HL-60 (cell line): ENCODE data around the gene SGCE.

ENCODE experiments used
- DNase-seq, 2 experiments: peaks; one replicate each; pipeline ENCODE4 v3.0.0-alpha.2; 2010 to 2020; ENCODE audit warnings: low read depth in 1 of 2, low spot score in 1 of 2
- H3K27ac ChIP-seq: fragments of 250-450 bp; sonication (Bioruptor Pico); replicated peaks from 2 replicates; pipeline ENCODE4 v1.5.1; 2020; ENCODE audit warnings: mild to moderate bottlenecking, moderate library complexity
- H3K27me3 ChIP-seq: fragments of 250-450 bp; sonication (Bioruptor Pico); 2 replicates; pipeline ENCODE4 v1.5.1; 2021; ENCODE audit warnings: mild to moderate bottlenecking, moderate library complexity; ENCODE audit not compliant: insufficient read depth, poor library complexity, severe bottlenecking
- H3K4me3 ChIP-seq: replicated peaks from 2 replicates; pipeline ENCODE4 v1.5.1; 2011; ENCODE audit warnings: mild to moderate bottlenecking, control low read depth, low read length; ENCODE audit not compliant: insufficient read depth
- CTCF ChIP-seq: IDR thresholded peaks from one replicate; pipeline ENCODE4 v1.5.1; 2011; ENCODE audit warnings: low read length, control low read depth, inconsistent platforms; ENCODE audit not compliant: insufficient read depth
- GABPA ChIP-seq: IDR thresholded peaks from 2 replicates; pipeline ENCODE4 v1.6.1; 2012; ENCODE audit warnings: low read depth
- POLR2AphosphoS5 ChIP-seq: IDR thresholded peaks from 2 replicates; pipeline ENCODE4 v1.6.1; 2012; ENCODE audit warnings: low read depth
- SPI1 ChIP-seq: IDR thresholded peaks from 2 replicates; pipeline ENCODE4 v1.6.1; 2012; ENCODE audit warnings: low read depth, mild to moderate bottlenecking, borderline replicate concordance
- TF ChIP-seq, protein P1 (sequence below): IDR thresholded peaks from 2 replicates; pipeline ENCODE4 v1.6.1; 2012; ENCODE audit warnings: low read depth; ENCODE audit not compliant: insufficient replicate concordance

The SGCE gene

GRCh38 chr7:94580601-94581000 lies 75.3 kb downstream of the SGCE start:
- no peaks in the 10 kb centered on the region for H3K27me3 ChIP-seq
- TF ChIP-seq SPI1, result no peak
- TF ChIP-seq, protein P1, sequence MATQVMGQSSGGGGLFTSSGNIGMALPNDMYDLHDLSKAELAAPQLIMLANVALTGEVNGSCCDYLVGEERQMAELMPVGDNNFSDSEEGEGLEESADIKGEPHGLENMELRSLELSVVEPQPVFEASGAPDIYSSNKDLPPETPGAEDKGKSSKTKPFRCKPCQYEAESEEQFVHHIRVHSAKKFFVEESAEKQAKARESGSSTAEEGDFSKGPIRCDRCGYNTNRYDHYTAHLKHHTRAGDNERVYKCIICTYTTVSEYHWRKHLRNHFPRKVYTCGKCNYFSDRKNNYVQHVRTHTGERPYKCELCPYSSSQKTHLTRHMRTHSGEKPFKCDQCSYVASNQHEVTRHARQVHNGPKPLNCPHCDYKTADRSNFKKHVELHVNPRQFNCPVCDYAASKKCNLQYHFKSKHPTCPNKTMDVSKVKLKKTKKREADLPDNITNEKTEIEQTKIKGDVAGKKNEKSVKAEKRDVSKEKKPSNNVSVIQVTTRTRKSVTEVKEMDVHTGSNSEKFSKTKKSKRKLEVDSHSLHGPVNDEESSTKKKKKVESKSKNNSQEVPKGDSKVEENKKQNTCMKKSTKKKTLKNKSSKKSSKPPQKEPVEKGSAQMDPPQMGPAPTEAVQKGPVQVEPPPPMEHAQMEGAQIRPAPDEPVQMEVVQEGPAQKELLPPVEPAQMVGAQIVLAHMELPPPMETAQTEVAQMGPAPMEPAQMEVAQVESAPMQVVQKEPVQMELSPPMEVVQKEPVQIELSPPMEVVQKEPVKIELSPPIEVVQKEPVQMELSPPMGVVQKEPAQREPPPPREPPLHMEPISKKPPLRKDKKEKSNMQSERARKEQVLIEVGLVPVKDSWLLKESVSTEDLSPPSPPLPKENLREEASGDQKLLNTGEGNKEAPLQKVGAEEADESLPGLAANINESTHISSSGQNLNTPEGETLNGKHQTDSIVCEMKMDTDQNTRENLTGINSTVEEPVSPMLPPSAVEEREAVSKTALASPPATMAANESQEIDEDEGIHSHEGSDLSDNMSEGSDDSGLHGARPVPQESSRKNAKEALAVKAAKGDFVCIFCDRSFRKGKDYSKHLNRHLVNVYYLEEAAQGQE, result no peak
- TF ChIP-seq CTCF, result no peak
- TF ChIP-seq POLR2AphosphoS5, result no peak
- no peak for TF ChIP-seq GABPA
- DNase-seq, result no peak
- H3K4me3 ChIP-seq, result no peak overlapping the region
- no peak overlapping the region for H3K27ac ChIP-seq

GRCh38 chr7:94579470-94579869 lies 76.5 kb downstream of the SGCE start:
- DNase-seq, result no peak
- H3K27ac ChIP-seq, result no peak overlapping the region
- no peaks in the 10 kb centered on the region for H3K27me3 ChIP-seq
- no peak overlapping the region for H3K4me3 ChIP-seq
- no peak for TF ChIP-seq GABPA
- TF ChIP-seq, protein P1, result no peak
- no peak for TF ChIP-seq CTCF
- no peak for TF ChIP-seq SPI1
- TF ChIP-seq POLR2AphosphoS5, result no peak

DNA sequence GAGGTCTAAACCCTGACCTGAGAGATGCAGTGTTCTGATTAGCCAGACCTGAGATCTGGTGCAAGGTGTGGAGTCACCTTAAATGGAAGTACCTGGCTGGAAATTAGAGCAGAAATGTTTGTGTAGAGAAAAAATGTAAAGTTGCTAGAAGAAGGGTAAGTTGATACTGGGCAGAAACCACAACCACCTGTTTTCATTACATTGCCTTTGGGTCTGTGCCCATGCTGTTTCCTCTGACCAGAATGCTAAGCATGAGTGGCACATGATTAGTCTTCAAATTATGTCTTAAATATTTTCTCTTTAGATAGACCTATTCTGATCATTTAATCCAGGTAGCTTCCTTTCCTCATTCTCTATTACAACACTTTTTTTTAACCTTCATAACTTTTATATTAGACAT lies 77.3 kb downstream of the SGCE start:
- no peak overlapping the region for H3K27ac ChIP-seq
- H3K4me3 ChIP-seq, result no peak overlapping the region
- no peaks in the 10 kb centered on the region for H3K27me3 ChIP-seq
- DNase-seq, result no peak
- no peak for TF ChIP-seq POLR2AphosphoS5
- TF ChIP-seq SPI1, result no peak
- TF ChIP-seq GABPA, result no peak
- TF ChIP-seq CTCF, result no peak
- TF ChIP-seq, protein P1, result no peak
